ENCODE measurements around the gene DIP2C. TPM values are rescaled to one million over a fixed set of nuclear protein-coding genes. Genes with fewer than 3 reads are reported as not detected.

The DIP2C gene
- total RNA-seq, 4 donors from 2014 or later, result 2.4 to 14.9 (median 6.1) TPM

GRCh38 chr10:497898-498451 is 191.5 kb downstream of the DIP2C start:
- Histone ChIP-seq H3K4me1 (peaks cover 0 to 43% (median 0%) of the 10 kb centered on the region in 3 donors), H3K27me3 (no peaks in the 10 kb centered on the region), H3K27ac (peak overlapping the region in 3 of 4 donors; percentile 11 to 58 (median 32)), H3K9me3 (no peaks in the 10 kb centered on the region), H3K36me3 (no peaks in the 10 kb centered on the region), H3K4me3 (no peak overlapping the region)
- WGBS, 2 donors, result 59 to 80% methylated on average over 1 to 4 of the region's 6 CpGs
- DNase-seq, result no peak
- intact Hi-C loops (cut with DNase I), result no loop called here
- TF ChIP-seq POLR2A (IDR thresholded peaks at IDR 0.05), result no peak
- TF ChIP-seq, protein P1, sequence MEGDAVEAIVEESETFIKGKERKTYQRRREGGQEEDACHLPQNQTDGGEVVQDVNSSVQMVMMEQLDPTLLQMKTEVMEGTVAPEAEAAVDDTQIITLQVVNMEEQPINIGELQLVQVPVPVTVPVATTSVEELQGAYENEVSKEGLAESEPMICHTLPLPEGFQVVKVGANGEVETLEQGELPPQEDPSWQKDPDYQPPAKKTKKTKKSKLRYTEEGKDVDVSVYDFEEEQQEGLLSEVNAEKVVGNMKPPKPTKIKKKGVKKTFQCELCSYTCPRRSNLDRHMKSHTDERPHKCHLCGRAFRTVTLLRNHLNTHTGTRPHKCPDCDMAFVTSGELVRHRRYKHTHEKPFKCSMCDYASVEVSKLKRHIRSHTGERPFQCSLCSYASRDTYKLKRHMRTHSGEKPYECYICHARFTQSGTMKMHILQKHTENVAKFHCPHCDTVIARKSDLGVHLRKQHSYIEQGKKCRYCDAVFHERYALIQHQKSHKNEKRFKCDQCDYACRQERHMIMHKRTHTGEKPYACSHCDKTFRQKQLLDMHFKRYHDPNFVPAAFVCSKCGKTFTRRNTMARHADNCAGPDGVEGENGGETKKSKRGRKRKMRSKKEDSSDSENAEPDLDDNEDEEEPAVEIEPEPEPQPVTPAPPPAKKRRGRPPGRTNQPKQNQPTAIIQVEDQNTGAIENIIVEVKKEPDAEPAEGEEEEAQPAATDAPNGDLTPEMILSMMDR (IDR thresholded peaks at IDR 0.05), result no peak

- Histone ChIP-seq H3K27ac (no peak overlapping the region), H3K27me3 (no peaks in the 10 kb centered on the region), H3K4me3 (no peak overlapping the region), H3K9me3 (no peaks in the 10 kb centered on the region), H3K4me1 (peaks cover 0 to 49% (median under 1%) of the 10 kb centered on the region in 3 donors), H3K36me3 (no peaks in the 10 kb centered on the region)
- 86 to 89% methylated on average over 7 to 8 of the region's 10 CpGs for WGBS, 2 donors
- TF ChIP-seq, protein P1 (IDR thresholded peaks at IDR 0.05), result no peak
- TF ChIP-seq POLR2A (IDR thresholded peaks at IDR 0.05), result no peak
- intact Hi-C loops (cut with DNase I), result no loop called here
- no peak for DNase-seq
Measured at GRCh38 chr10:497289-497688, 192.2 kb downstream of the DIP2C start.

GRCh38 chr10:494556-494955 is 194.9 kb downstream of the DIP2C start:
- Histone ChIP-seq H3K4me1 (peaks cover 8 to 54% (median 10%) of the 10 kb centered on the region in 3 donors), H3K27me3 (no peaks in the 10 kb centered on the region), H3K4me3 (no peak overlapping the region), H3K9me3 (no peaks in the 10 kb centered on the region), H3K27ac (peak overlapping the region in 3 of 4 donors; percentile 81 to 90 (median 84)), H3K36me3 (no peaks in the 10 kb centered on the region)
- TF ChIP-seq POLR2A (IDR thresholded peaks at IDR 0.05), result no peak
- TF ChIP-seq, protein P1 (IDR thresholded peaks at IDR 0.05), result no peak
- WGBS, 2 donors, result 49 to 82% methylated on average over 3 of the region's 3 CpGs
- intact Hi-C loops (cut with DNase I), result no loop called here
- DNase-seq, result no peak

DNA sequence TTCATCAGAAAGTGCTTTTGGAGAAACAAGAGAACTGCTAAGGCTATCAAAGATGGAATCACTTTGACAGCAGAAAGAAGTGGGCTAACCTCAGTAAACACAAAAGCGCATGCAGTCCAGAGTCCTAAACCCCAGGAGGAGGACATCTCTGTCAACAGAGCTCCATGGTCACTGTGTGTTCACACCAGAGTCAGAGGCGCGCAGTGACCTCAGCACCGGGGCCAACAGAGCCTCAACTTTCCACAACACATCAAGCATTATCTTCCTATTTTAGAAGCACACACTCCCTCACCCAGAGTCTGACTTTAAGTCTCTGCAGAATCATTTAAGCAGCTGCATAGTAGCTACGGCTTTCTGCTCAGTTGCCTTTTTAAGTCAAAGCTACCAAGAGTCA is 195.3 kb downstream of the DIP2C start:
- DNase-seq, result no peak
- peak overlapping the region in 3 of 4 donors; percentile 81 to 90 (median 84) for H3K27ac ChIP-seq

More for the DNA sequence above, 195.3 kb downstream of the DIP2C start:
- no peaks in the 10 kb centered on the region for H3K27me3 ChIP-seq
- no peaks in the 10 kb centered on the region for H3K36me3 ChIP-seq
- no peaks in the 10 kb centered on the region for H3K9me3 ChIP-seq
- WGBS, 2 donors, result 67 to 95% methylated on average over 4 of the region's 5 CpGs
- H3K4me3 ChIP-seq, result no peak overlapping the region
- TF ChIP-seq POLR2A (IDR thresholded peaks at IDR 0.05), result no peak
- TF ChIP-seq, protein P1 (IDR thresholded peaks at IDR 0.05), result no peak
- peaks cover 8 to 51% (median 10%) of the 10 kb centered on the region in 3 donors for H3K4me1 ChIP-seq
- intact Hi-C loops (cut with DNase I), result no loop called here
